Prostate gland (tissue), 2 donors: ENCODE data around the gene TCF7L1. TPM values are rescaled to one million over a fixed set of nuclear protein-coding genes. Genes with fewer than 3 reads are reported as not detected.

Source experiments
- DNase-seq: peaks from one replicate; pipeline ENCODE4 v3.0.0-alpha.2; 2019; ENCODE audit warnings: low spot score
- H3K27ac ChIP-seq, 2 donors: fragments of 200-600 bp; sonication (generic); 2 replicates each; pipeline ENCODE4 v1.5.1; 2017 to 2019
- H3K27me3 ChIP-seq: fragments of 200-600 bp; sonication (generic); replicated peaks from 2 replicates; pipeline ENCODE4 v1.5.1; 2019; ENCODE audit not compliant: insufficient read depth
- H3K36me3 ChIP-seq, 2 donors: fragments of 200-600 bp; sonication (generic); 1 replicate in 1 of 2; 2 replicates in 1 of 2; pipeline versions ENCODE4 v1.5.1 to v1.8.1; 2017 to 2019
- H3K4me1 ChIP-seq: fragments of 200-600 bp; sonication (generic); replicated peaks from 2 replicates; pipeline ENCODE4 v1.5.1; 2019
- H3K4me3 ChIP-seq, 2 donors: fragments of 200-600 bp; sonication (generic); 2 replicates each; pipeline ENCODE4 v1.5.1; 2017 to 2019
- H3K9me3 ChIP-seq: fragments of 200-600 bp; sonication (generic); 2 replicates; pipeline ENCODE4 v1.5.1; 2017
- CTCF ChIP-seq, 4 experiments: fragments of 200-600 bp in 2 of 4; fragments of 450-650 bp in 2 of 4; sonication (generic) in 2 of 4; IDR thresholded peaks; 1 replicate in 3 of 4; 2 replicates in 1 of 4; pipeline ENCODE4 v1.5.1; 2016 to 2019; ENCODE audit warnings: antibody characterized with exemption in 4 of 4, mild to moderate bottlenecking in 2 of 4, moderate library complexity in 2 of 4
- POLR2A ChIP-seq: fragments of 450-650 bp; IDR thresholded peaks from one replicate; pipeline ENCODE4 v1.6.1; 2016; ENCODE audit warnings: antibody characterized with exemption, mild to moderate bottlenecking
- POLR2AphosphoS5 ChIP-seq: sonication (generic); formaldehyde crosslinking; IDR thresholded peaks from one replicate; pipeline ENCODE4 v1.6.1; 2017; ENCODE audit warnings: antibody characterized with exemption
- WGBS: methylation state at CpG from one replicate; pipeline ENCODE4 v1.1.5; 2018; 5-methylcytosine and 5-hydroxymethylcytosine counted together
- intact Hi-C: fragments of 100-400 bp; cut with DNase I; formaldehyde crosslinking; loops from one replicate; pipeline ENCODE4 v1.14.2; 2022
- total RNA-seq, 2 donors: library from RNA; depleted of rRNA; stranded (reverse); fragments of >200 nt; gene quantifications; one replicate each; pipeline ENCODE4 v1.1.0, GENCODE V29; 2016

The TCF7L1 gene
- total RNA-seq, 2 donors from 2014 or later = 2.6 to 7.0 TPM

- no peak for DNase-seq
- intact Hi-C loops = no loop called here
- Histone ChIP-seq H3K27me3 (no peaks in the 10 kb centered on the region), H3K9me3 (no peaks in the 10 kb centered on the region), H3K4me3 (no peak overlapping the region), H3K36me3 (no peaks in the 10 kb centered on the region), H3K4me1 (no peaks in the 10 kb centered on the region), H3K27ac (no peak overlapping the region)
- 78% methylated on average over 4 of the region's 4 CpGs for WGBS
- no peak for TF ChIP-seq POLR2AphosphoS5
- TF ChIP-seq CTCF (IDR thresholded peaks at IDR 0.05) = no peak
- TF ChIP-seq POLR2A = no peak
Measured at GRCh38 chr2:85183479-85183878, 50.3 kb downstream of the TCF7L1 start.

DNA sequence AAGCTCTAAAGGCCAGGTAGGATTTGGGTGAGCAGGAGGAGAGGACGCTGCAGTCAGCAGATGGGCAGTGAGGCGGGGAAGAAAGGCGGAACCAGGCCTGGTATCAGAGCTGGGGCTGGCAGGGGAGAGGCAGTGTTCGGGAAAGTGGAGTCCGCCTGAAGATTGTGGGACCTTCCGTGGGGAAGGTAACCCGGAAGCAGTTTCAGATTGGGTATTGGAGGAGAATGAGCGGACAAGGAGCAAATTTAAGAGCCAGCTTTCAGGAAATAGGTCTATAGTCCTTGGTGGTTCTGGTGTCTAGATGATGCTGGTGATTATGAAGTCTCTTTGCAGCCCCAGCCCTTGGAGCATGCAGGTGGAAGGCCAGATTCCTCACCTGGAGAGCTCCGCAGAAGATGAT, 51.0 kb downstream of the TCF7L1 start:
- DNase-seq = no peak
- H3K9me3 ChIP-seq = no peaks in the 10 kb centered on the region
- no peaks in the 10 kb centered on the region for H3K27me3 ChIP-seq
- intact Hi-C loops = no loop called here
- H3K36me3 ChIP-seq = no peaks in the 10 kb centered on the region
- H3K4me3 ChIP-seq = no peak overlapping the region
- no peak for TF ChIP-seq POLR2A
- no peak for TF ChIP-seq CTCF (IDR thresholded peaks at IDR 0.05)
- no peak for TF ChIP-seq POLR2AphosphoS5
- no peaks in the 10 kb centered on the region for H3K4me1 ChIP-seq
- H3K27ac ChIP-seq = no peak overlapping the region
- 96% methylated on average over 9 of the region's 9 CpGs for WGBS

- intact Hi-C loops = no loop called here
- no peaks in the 10 kb centered on the region for H3K9me3 ChIP-seq
- no peaks in the 10 kb centered on the region for H3K4me1 ChIP-seq
- no peak overlapping the region for H3K4me3 ChIP-seq
- TF ChIP-seq POLR2A (no peak), CTCF (IDR thresholded peaks at IDR 0.05) (no peak), POLR2AphosphoS5 (no peak)
- WGBS = 98% methylated on average over 6 of the region's 6 CpGs
- no peak overlapping the region for H3K27ac ChIP-seq
- H3K27me3 ChIP-seq = no peaks in the 10 kb centered on the region
- no peak for DNase-seq
- H3K36me3 ChIP-seq = no peaks in the 10 kb centered on the region
Measured at GRCh38 chr2:85184990-85185389, 51.8 kb downstream of the TCF7L1 start.

- no peaks in the 10 kb centered on the region for H3K27me3 ChIP-seq
- no peaks in the 10 kb centered on the region for H3K4me1 ChIP-seq
- no peaks in the 10 kb centered on the region for H3K9me3 ChIP-seq
Measured at GRCh38 chr2:85185431-85185940, 52.3 kb downstream of the TCF7L1 start.

More at GRCh38 chr2:85185431-85185940, 52.3 kb downstream of the TCF7L1 start:
- Histone ChIP-seq H3K27ac (no peak overlapping the region), H3K36me3 (no peaks in the 10 kb centered on the region), H3K4me3 (no peak overlapping the region)
- intact Hi-C loops = no loop called here
- TF ChIP-seq POLR2A (no peak), CTCF (IDR thresholded peaks at IDR 0.05) (no peak), POLR2AphosphoS5 (no peak)
- DNase-seq = no peak
- WGBS = 83% methylated on average over 7 of the region's 7 CpGs
